GM21360 (cell line): ENCODE results near the gene CREBRF.
"Not testable (repeated sequence)": the region's sequence is repeated elsewhere in the genome, so short reads cannot be mapped to it uniquely, and the experiment has no call there.

ENCODE experiments used
- ATAC-seq: cut with Tn5 transposase; IDR thresholded peaks from one replicate; pipeline ENCODE4 v1.9.1; 2021; ENCODE audit warnings: mild to moderate bottlenecking, moderate library complexity; ENCODE audit not compliant: unreplicated experiment

The CREBRF gene

DNA sequence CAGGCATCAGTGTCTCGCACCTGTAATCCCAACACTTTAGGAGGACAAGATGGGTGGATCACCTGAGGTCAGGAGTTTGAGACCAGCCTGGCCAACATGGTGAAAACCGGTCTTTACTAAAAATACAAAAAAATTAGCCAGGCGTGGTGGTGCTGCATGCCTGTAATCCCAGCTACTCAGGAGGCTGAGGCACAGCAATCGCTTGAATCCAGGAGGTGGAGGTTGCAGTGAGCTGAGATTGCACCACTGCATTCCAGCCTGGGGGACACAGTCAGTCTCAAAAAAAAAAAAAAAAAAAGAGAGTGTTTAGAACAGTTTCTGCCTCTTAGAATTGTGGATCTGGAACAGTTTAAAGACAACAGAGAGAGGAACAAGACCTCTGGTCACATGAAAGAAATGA is 20.3 kb downstream of the CREBRF start:
- not testable (repeated sequence) for ATAC-seq

- ATAC-seq, result no peak
Measured at GRCh38 chr5:173078878-173079277, 22.7 kb downstream of the CREBRF start.

DNA sequence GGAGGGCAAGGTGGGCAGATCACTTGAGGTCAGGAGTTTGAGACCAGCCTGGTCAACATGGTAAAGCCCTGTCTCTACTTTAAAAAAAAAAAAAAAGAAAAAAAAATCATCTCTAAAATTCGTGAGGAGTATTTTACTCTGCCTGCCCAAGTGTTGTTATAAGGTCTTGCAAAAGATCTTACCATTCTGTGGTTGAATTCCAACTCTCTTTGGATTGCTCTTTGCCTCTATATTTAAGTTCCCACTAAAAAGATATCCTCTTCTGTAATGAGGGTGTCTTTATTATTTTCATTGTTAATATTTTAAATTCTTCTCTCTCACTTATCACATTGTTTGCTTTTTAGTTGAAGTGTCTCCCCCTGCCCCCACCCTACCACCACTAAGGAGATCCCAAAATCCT is 33.4 kb downstream of the CREBRF start:
- ATAC-seq, result no peak

GRCh38 chr5:173090639-173091038 is 34.5 kb downstream of the CREBRF start:
- no peak for ATAC-seq

GRCh38 chr5:173091981-173092380 is 35.8 kb downstream of the CREBRF start:
- ATAC-seq, result no peak

- no peak for ATAC-seq
Measured at GRCh38 chr5:173093606-173094005, 37.5 kb downstream of the CREBRF start.

GRCh38 chr5:173094012-173094661 is 38.0 kb downstream of the CREBRF start:
- ATAC-seq, result no peak

DNA sequence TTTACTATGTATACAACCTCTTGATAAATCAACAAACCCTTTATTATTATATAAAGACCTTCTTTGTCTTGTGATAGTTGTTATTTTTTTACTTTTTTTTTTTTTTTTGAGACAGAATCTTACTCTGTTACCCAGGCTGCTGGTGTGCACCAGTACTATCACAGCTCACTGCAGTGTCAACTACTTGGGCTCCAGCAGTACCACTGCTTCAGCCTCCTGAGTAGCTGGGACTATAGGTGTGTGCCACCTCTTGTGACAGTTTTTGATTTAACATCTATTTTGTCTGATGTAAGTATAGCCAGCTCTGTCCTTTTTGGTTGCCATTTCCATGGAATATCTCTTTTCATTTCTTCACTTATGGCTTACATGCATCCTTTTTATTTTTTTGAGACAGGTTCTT is 42.6 kb downstream of the CREBRF start:
- no peak for ATAC-seq

DNA sequence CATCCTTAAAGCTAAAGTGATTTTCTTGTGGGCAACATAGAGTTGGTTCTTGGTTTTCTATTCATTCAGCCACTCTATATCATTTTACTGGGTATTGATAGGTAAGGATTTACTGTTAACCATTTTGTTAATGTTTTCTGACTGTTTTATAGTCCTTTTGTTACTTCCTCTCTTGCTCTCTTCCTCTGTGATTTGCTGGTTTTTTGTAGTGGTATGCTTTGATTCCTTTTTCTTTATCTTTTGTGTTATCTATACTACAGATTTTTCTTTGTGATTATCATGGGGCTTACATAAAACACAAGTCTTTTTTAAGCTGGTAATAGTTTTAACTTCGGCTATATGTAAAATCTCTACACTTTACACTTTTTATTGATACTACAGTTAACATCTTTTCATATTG is 43.3 kb downstream of the CREBRF start:
- ATAC-seq, result no peak

DNA sequence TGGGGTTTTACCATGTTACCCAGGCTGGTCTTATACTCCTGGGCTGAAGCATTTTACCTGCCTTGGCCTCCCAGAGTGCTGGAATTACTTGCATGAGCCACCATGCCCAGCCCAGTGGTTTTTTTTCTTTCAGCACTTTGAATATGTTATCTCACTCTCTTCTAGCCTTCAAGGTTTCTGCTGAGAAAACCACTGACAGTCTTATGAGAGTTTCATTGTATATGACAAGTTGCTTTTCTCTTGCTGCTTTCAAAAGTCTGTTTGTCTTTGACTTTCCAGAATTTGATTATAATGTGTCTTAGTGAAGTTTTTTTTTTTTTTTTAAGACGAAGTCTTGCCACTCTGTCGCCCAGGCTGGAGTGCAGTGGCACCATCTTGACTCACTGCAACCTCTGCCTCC is 45.1 kb downstream of the CREBRF start:
- ATAC-seq, result no peak

- no peak for ATAC-seq
Measured at GRCh38 chr5:173103411-173103810, 47.3 kb downstream of the CREBRF start.

DNA sequence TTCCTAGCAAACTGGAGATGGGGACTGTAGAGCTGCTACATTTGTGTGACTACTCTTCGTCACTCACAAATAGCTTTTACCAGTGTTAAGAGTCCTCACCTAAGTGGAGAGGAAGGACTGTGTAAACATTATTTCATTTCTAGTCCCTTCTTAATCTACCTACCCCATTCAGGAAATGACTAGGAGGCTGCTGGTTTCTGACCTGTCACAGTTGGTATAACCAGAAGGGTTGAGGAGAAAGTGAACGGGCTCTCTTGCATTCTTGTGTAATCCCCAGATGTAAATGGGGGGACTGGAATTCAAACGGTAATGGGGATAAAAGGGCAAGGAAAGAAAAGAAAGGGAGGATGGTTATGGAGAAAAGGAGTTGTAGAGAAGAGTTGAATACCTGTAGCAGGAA is 52.8 kb downstream of the CREBRF start:
- no peak for ATAC-seq

DNA sequence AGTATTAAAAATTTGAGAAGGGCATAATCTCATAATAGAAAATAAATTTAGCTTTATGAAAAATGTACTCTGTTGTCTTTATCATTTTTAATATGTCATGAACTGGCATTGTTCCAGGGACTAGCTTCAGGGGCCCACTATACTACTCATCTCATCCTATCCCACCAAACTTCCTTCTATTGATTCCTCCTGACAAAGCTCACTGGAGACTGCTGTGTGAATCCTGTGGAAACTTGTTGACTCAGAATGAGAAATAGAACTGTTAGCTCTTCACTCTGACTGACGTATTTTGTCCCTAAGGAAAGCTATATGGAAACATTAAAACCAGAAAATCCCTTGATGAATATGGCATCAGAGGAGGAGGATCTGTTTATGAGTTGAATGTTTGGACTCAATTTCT is 58.4 kb downstream of the CREBRF start:
- no peak for ATAC-seq

- no peak for ATAC-seq
Measured at GRCh38 chr5:173119719-173120118, 63.6 kb downstream of the CREBRF start.

DNA sequence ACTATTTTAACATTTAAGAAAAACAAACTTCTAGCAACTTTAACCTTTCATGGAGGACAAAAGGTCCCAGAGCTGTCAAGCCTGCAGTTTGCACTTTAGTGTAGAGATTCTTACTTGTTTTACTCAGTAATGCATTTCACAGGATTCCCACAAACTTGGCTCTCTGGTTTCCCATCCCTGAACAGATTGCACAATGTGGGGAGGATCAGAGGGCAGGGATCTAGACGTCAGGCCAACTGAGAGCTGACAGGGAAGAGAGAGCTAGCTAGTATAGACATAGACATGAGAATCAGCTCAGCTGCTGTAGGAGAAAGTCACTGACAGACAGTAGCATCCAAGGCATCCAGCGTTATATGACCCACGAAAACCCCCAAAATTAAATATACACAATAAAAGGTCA is 67.3 kb downstream of the CREBRF start:
- ATAC-seq, result no peak

- not testable (repeated sequence) for ATAC-seq
Measured at GRCh38 chr5:173132166-173132565, 76.0 kb downstream of the CREBRF start.

- ATAC-seq, result no peak
Measured at GRCh38 chr5:173138707-173139106, 82.6 kb downstream of the CREBRF start.

- no peak for ATAC-seq
Measured at GRCh38 chr5:173139631-173140030, 83.5 kb downstream of the CREBRF start.

DNA sequence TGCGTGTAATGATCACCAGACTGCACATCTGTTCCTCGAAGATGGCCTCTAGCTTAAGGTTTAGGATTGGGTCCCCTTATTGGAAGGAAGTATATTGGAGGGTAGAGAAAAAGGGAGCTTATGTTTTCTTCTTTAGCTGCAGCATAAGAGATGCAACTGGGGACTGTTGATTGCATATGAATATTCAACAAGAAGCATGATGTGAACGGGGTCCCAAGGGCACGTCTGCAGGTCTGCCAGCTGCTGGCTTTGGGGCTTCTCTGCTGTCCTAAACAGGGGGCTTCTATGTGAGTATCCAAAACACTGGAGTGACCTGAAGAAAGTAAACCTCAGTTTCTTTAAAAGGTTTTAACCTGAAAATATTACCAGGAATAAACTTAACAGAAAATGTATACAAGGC is 84.6 kb downstream of the CREBRF start:
- ATAC-seq, result no peak

DNA sequence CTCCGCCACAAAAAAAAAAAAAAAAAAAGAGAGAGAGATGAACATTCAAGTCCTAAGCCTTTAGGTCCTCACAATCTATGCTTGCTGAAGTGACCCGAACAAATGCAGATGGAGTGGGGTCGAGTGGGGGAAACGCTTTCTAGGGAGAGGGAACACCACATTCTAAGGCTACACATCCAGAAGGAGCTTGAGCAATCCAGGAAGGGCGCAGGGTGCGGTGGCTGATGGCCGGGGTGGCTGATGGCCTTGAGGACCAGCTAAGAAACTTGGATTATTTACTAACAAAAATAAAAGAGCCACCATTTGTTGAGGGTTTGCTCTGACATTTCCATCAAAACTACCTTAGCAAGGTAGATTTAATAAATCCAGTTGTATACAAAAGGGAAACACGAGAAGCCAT is 87.4 kb downstream of the CREBRF start:
- no peak for ATAC-seq

- peak; percentile 90 for ATAC-seq
Measured at GRCh38 chr5:173144200-173145176, 88.3 kb downstream of the CREBRF start, which contains the start of gene BNIP1. BNIP1 (plus strand) TSS chr5:173144531; CDS start chr5:173144546, 15 bp downstream.

DNA sequence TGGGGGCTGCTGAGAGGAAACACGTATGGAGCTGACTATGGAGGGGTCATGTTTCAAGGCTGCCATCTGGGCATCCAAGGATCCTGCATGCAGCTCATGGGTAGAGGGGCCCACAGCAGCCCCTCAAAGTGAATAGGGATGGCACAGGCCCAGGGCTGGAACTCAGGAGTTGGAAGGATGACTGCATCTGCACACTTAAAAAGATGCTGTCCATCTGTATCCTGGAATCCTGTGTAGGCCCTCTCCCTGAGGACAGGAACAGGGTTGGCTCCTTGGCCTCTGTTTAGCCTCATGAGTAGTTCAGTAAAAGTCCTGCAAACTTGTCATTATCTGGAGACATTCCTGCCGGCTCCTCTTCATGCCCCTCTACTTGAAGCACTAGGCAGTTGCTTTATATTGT is 92.2 kb downstream of the CREBRF start:
- no peak for ATAC-seq
